ENCODE measurements around the gene FOXF2. TPM values are rescaled to one million over a fixed set of nuclear protein-coding genes. Genes with fewer than 3 reads are reported as not detected.

The FOXF2 gene
- total and polyA plus RNA-seq, 2 donors (not counting 3 experiments of a cell fraction or from before 2014, with no cell fraction given) = not detected

DNA sequence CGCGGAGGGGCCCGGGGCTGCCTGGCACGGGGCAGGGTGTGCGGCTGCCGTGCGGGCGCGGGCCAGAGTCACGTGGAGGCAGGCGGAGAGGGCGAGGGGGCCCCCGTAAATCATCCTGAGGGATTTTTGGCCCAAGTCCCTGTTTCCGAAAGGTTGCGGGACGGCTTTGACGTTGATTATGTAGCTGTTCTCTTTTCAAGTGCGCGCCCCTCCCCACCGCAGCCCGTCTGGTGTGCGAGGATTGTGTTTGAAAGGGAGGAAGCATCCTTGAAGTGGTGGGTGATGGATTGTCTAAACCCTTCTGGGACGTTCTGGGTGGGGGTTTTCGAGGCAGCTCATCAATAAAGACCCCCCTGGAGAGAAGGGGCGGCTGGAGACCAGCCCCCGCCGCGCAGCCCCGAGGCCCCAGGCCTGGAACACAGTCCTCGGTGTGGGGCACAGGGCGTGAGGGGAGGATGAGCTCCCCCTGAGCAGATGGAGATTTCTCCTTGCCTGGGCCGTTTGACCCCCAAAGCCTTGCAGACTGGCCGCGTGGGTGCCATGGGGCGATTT lies 7.0 kb upstream of the FOXF2 start:
- H3K9ac ChIP-seq (replicated peaks; ENCODE audit: extremely low read depth, insufficient read depth, low read length) = no peak overlapping the region
- no peaks in the 10 kb centered on the region for H3K9me3 ChIP-seq (replicated peaks; ENCODE audit: control insufficient read depth, insufficient read depth, low read length)
- H3K4me1 ChIP-seq (ENCODE audit: control insufficient read depth, extremely low read depth, insufficient read depth, low read length) = no peaks in the 10 kb centered on the region
- H3K27me3 ChIP-seq (ENCODE audit: control insufficient read depth in 2 of 2, insufficient read depth in 2 of 2, low read length in 2 of 2) = peaks cover 89 to 97% of the 10 kb centered on the region in 2 experiments
- no TSS peak for BruUV-seq (replicated peaks)
- no peak for DNase-seq (ENCODE audit: low read depth, low spot score)
- TF ChIP-seq GATA2 (IDR thresholded peaks at IDR 0.05; ENCODE audit: insufficient read depth, insufficient read length, low read depth, low read length) (no peak), EZH2 (IDR thresholded peaks at IDR 0.05; ENCODE audit: borderline replicate concordance, low read depth, low read length, severe bottlenecking) (peak; percentile 65), POLR2A (IDR thresholded peaks at IDR 0.05; ENCODE audit: low read depth, low read length) (no peak)
- CTCF ChIA-PET = interaction anchor here (5.3 kb wide), 1 partner anchor 788 kb away, joined by 58 read pairs; no protein-coding TSS in a partner anchor
- POLR2A ChIA-PET = no interaction called here
- no peaks in the 10 kb centered on the region for H3K36me3 ChIP-seq (ENCODE audit: control insufficient read depth in 2 of 2, extremely low read depth in 1 of 2, insufficient read depth in 2 of 2, low read length in 2 of 2)
- intact Hi-C loops (cut with micrococcal nuclease) (loop anchor here (5.0 kb wide), 1 partner anchor 1195 kb away; no protein-coding TSS in a partner anchor), dilution Hi-C loops (cut with MboI; ENCODE audit: extremely low pct_ligation_motif_present, low sequenced_read_pairs) (no loop called here)
- no peaks in the 10 kb centered on the region for H4K20me1 ChIP-seq (replicated peaks; ENCODE audit: control insufficient read depth, extremely low read depth, insufficient read depth, low read length)
- no peaks in the 10 kb centered on the region for H3K9me1 ChIP-seq (replicated peaks; ENCODE audit: control insufficient read depth, extremely low read depth, insufficient read depth, low read length)
- FAIRE-seq = no peak
- H3K79me2 ChIP-seq (ENCODE audit: control insufficient read depth, insufficient read depth, low read length) = no peaks in the 10 kb centered on the region
- no peak overlapping the region for H3K27ac ChIP-seq (ENCODE audit: insufficient read depth, low read depth, low read length)
- H2AFZ ChIP-seq (ENCODE audit: low read depth, low read length) = no peak overlapping the region
- H3K4me3 ChIP-seq (replicated peaks in 1 of 3; ENCODE audit: insufficient read depth in 1 of 3, low read depth in 1 of 3, low read length in 3 of 3) = no peak overlapping the region
- H3K4me2 ChIP-seq (ENCODE audit: insufficient read depth, low read length) = no peak overlapping the region

- Histone ChIP-seq H3K27me3 (ENCODE audit: control insufficient read depth in 2 of 2, insufficient read depth in 2 of 2, low read length in 2 of 2) (peaks cover 88 to 96% of the 10 kb centered on the region in 2 experiments), H3K4me1 (ENCODE audit: control insufficient read depth, extremely low read depth, insufficient read depth, low read length) (no peaks in the 10 kb centered on the region), H3K9me1 (replicated peaks; ENCODE audit: control insufficient read depth, extremely low read depth, insufficient read depth, low read length) (no peaks in the 10 kb centered on the region), H3K36me3 (ENCODE audit: control insufficient read depth in 2 of 2, extremely low read depth in 1 of 2, insufficient read depth in 2 of 2, low read length in 2 of 2) (no peaks in the 10 kb centered on the region), H3K4me3 (replicated peaks in 1 of 3; ENCODE audit: insufficient read depth in 1 of 3, low read depth in 1 of 3, low read length in 3 of 3) (no peak overlapping the region), H3K9ac (replicated peaks; ENCODE audit: extremely low read depth, insufficient read depth, low read length) (no peak overlapping the region), H4K20me1 (replicated peaks; ENCODE audit: control insufficient read depth, extremely low read depth, insufficient read depth, low read length) (no peaks in the 10 kb centered on the region), H3K9me3 (replicated peaks; ENCODE audit: control insufficient read depth, insufficient read depth, low read length) (no peaks in the 10 kb centered on the region), H2AFZ (ENCODE audit: low read depth, low read length) (no peak overlapping the region), H3K27ac (ENCODE audit: insufficient read depth, low read depth, low read length) (no peak overlapping the region), H3K4me2 (ENCODE audit: insufficient read depth, low read length) (no peak overlapping the region), H3K79me2 (ENCODE audit: control insufficient read depth, insufficient read depth, low read length) (no peaks in the 10 kb centered on the region)
- FAIRE-seq (no peak), DNase-seq (ENCODE audit: low read depth, low spot score) (no peak)
- ChIA-PET POLR2A (no interaction called here), CTCF (interaction anchor here (0.9 to 5.3 kb wide), 4 partner anchors 54 to 1194 kb away, joined by 3 to 58 read pairs (median 3); no protein-coding TSS in a partner anchor)
- no TSS peak for BruUV-seq (replicated peaks)
- peak; percentile 40 for TF ChIP-seq EZH2 (IDR thresholded peaks at IDR 0.05; ENCODE audit: borderline replicate concordance, low read depth, low read length, severe bottlenecking)
- TF ChIP-seq POLR2AphosphoS5 (IDR thresholded peaks at IDR 0.05; ENCODE audit: insufficient read depth, low read depth, low read length) = no peak
- dilution Hi-C loops (cut with MboI; ENCODE audit: extremely low pct_ligation_motif_present, low sequenced_read_pairs) = no loop called here
- intact Hi-C loops (cut with micrococcal nuclease) = loop anchor here (5.0 kb wide), 1 partner anchor 1196 kb away; no protein-coding TSS in a partner anchor
These were observed 6.3 kb upstream of the FOXF2 start for GRCh38 chr6:1382883-1383728.
